Measurements from ENCODE around the gene TMEM186. TPM values are rescaled to one million over a fixed set of nuclear protein-coding genes. Genes with fewer than 3 reads are reported as not detected.
A peak's percentile ranks its signal among the peaks of the same experiment; 100 is the strongest.
"Not testable (repeated sequence)": the region's sequence is repeated elsewhere in the genome, so short reads cannot be mapped to it uniquely, and the experiment has no call there.

The TMEM186 gene
- 10 to 100 TPM in 1 of 4 donors, 1 to 10 TPM in 2, not detected in 1; 1.8 to 10.3 (median 9.7) TPM for total RNA-seq

- 1% methylated on average over 52 of the region's 61 CpGs; no CpG with 5 or more reads in 1 of the 2 donors for WGBS, 2 donors (ENCODE audit: low coverage in 1 of 2)
- intact Hi-C loops (cut with DNase I; ENCODE audit: low total_unique reads) (loop anchor here (5.0 kb wide), 1 partner anchor 75 kb away; no protein-coding TSS in a partner anchor), in situ Hi-C loops (cut with MboI; ENCODE audit: low pct_ligation_motif_present in 1 of 4, low pct_unique_long_range_greater_than_20kb in 1 of 4, low sequenced_read_pairs in 3 of 4) (loop anchor here in 2 of 4 donors (10.0 to 25.0 kb wide), 2 partner anchors 123 to 235 kb away; partner anchors contain the start of gene ABAT (in 1 of the 2))
- Histone ChIP-seq H3K4me1 (peaks cover 21 to 47% (median 42%) of the 10 kb centered on the region in 4 donors), H3K9me3 (no peaks in the 10 kb centered on the region), H3K27me3 (no peaks in the 10 kb centered on the region), H3K36me3 (peaks cover 0 to 7% (median 4%) of the 10 kb centered on the region in 4 donors), H3K27ac (peak within 1 kb of the TSS; percentile 86 to 92 (median 90)), H3K4me3 (peak within 1 kb of the TSS; percentile 72 to 91 (median 84))
- peak; percentile 97 for DNase-seq
- TF ChIP-seq POLR2AphosphoS5 (IDR thresholded peaks at IDR 0.05) (peak; percentile 84 to 95 (median 91)), EP300 (IDR thresholded peaks at IDR 0.05; ENCODE audit: low read depth) (no peak), CTCF (IDR thresholded peaks at IDR 0.05) (peak in 2 of 5 experiments; percentile 14 to 16), POLR2A (IDR thresholded peaks at IDR 0.05) (peak; percentile 72)
Observed at GRCh38 chr16:8797364-8798173, at the start of gene TMEM186, which contains the start of gene PMM2. TMEM186 (minus strand) TSS chr16:8797639; CDS start chr16:8797614, 25 bp downstream. PMM2 (plus strand) TSS chr16:8797839; CDS start chr16:8797883, 44 bp downstream.

- Histone ChIP-seq H3K36me3 (peaks cover 0 to 17% (median 3%) of the 10 kb centered on the region in 4 donors), H3K27me3 (no peaks in the 10 kb centered on the region), H3K9me3 (no peaks in the 10 kb centered on the region), H3K4me1 (peaks cover 0 to 3% (median 0%) of the 10 kb centered on the region in 4 donors), H3K27ac (no peak overlapping the region), H3K4me3 (no peak overlapping the region)
- TF ChIP-seq EP300 (IDR thresholded peaks at IDR 0.05; ENCODE audit: low read depth) (no peak), POLR2A (IDR thresholded peaks at IDR 0.05) (no peak), CTCF (IDR thresholded peaks at IDR 0.05) (no peak), POLR2AphosphoS5 (IDR thresholded peaks at IDR 0.05) (no peak)
- DNase-seq, result no peak
- in situ Hi-C loops (cut with MboI; ENCODE audit: low pct_ligation_motif_present in 1 of 4, low pct_unique_long_range_greater_than_20kb in 1 of 4, low sequenced_read_pairs in 3 of 4), result no loop called here
- intact Hi-C loops (cut with DNase I; ENCODE audit: low total_unique reads), result no loop called here
- 82 to 88% methylated on average over 11 to 13 of the region's 13 CpGs for WGBS, 2 donors (ENCODE audit: low coverage in 1 of 2)
Observed at GRCh38 chr16:8847145-8847544, 49.7 kb upstream of the TMEM186 start.

GRCh38 chr16:8846401-8846932 is 49.0 kb upstream of the TMEM186 start:
- no peak overlapping the region for H3K4me3 ChIP-seq
- no peak overlapping the region for H3K27ac ChIP-seq
- no peak for DNase-seq
- peaks cover 0 to 3% (median 0%) of the 10 kb centered on the region in 4 donors for H3K4me1 ChIP-seq
- in situ Hi-C loops (cut with MboI; ENCODE audit: low pct_ligation_motif_present in 1 of 4, low pct_unique_long_range_greater_than_20kb in 1 of 4, low sequenced_read_pairs in 3 of 4), result no loop called here
- no peaks in the 10 kb centered on the region for H3K27me3 ChIP-seq
- 82 to 87% methylated on average over 7 to 10 of the region's 10 CpGs for WGBS, 2 donors (ENCODE audit: low coverage in 1 of 2)
- intact Hi-C loops (cut with DNase I; ENCODE audit: low total_unique reads), result no loop called here
- TF ChIP-seq CTCF (IDR thresholded peaks at IDR 0.05) (no peak), EP300 (IDR thresholded peaks at IDR 0.05; ENCODE audit: low read depth) (no peak), POLR2A (IDR thresholded peaks at IDR 0.05) (no peak), POLR2AphosphoS5 (IDR thresholded peaks at IDR 0.05) (no peak)
- no peaks in the 10 kb centered on the region for H3K9me3 ChIP-seq
- H3K36me3 ChIP-seq, result peaks cover 0 to 17% (median 3%) of the 10 kb centered on the region in 4 donors

GRCh38 chr16:8845699-8846298 is 48.4 kb upstream of the TMEM186 start:
- in situ Hi-C loops (cut with MboI; ENCODE audit: low pct_ligation_motif_present in 1 of 4, low pct_unique_long_range_greater_than_20kb in 1 of 4, low sequenced_read_pairs in 3 of 4), result no loop called here

GRCh38 chr16:8843296-8843695 is 45.9 kb upstream of the TMEM186 start:
- H3K27me3 ChIP-seq; H3K4me1 ChIP-seq; intact Hi-C loops (cut with DNase I; ENCODE audit: low total_unique reads); DNase-seq; H3K36me3 ChIP-seq; in situ Hi-C loops (cut with MboI; ENCODE audit: low pct_ligation_motif_present in 1 of 4, low pct_unique_long_range_greater_than_20kb in 1 of 4, low sequenced_read_pairs in 3 of 4); H3K4me3 ChIP-seq; H3K9me3 ChIP-seq; H3K27ac ChIP-seq: not testable (repeated sequence)
- 93% methylated on average over 10 of the region's 12 CpGs; no CpG with 5 or more reads in 1 of the 2 donors for WGBS, 2 donors (ENCODE audit: low coverage in 1 of 2)

More at GRCh38 chr16:8845699-8846298, 48.4 kb upstream of the TMEM186 start:
- Histone ChIP-seq H3K9me3 (no peaks in the 10 kb centered on the region), H3K36me3 (peaks cover 0 to 17% (median 3%) of the 10 kb centered on the region in 4 donors), H3K4me1 (peaks cover 0 to 3% (median 0%) of the 10 kb centered on the region in 4 donors), H3K27ac (no peak overlapping the region), H3K4me3 (no peak overlapping the region), H3K27me3 (no peaks in the 10 kb centered on the region)
- 92 to 95% methylated on average over 4 to 7 of the region's 7 CpGs for WGBS, 2 donors (ENCODE audit: low coverage in 1 of 2)
- no peak for DNase-seq
- no peak for TF ChIP-seq CTCF (IDR thresholded peaks at IDR 0.05)
- no peak for TF ChIP-seq POLR2A (IDR thresholded peaks at IDR 0.05)
- no peak for TF ChIP-seq EP300 (IDR thresholded peaks at IDR 0.05; ENCODE audit: low read depth)
- no peak for TF ChIP-seq POLR2AphosphoS5 (IDR thresholded peaks at IDR 0.05)
- intact Hi-C loops (cut with DNase I; ENCODE audit: low total_unique reads), result no loop called here

GRCh38 chr16:8842016-8842415 is 44.6 kb upstream of the TMEM186 start:
- H3K4me1 ChIP-seq; intact Hi-C loops (cut with DNase I; ENCODE audit: low total_unique reads); H3K36me3 ChIP-seq; H3K4me3 ChIP-seq; H3K9me3 ChIP-seq; DNase-seq; H3K27me3 ChIP-seq; in situ Hi-C loops (cut with MboI; ENCODE audit: low pct_ligation_motif_present in 1 of 4, low pct_unique_long_range_greater_than_20kb in 1 of 4, low sequenced_read_pairs in 3 of 4): not testable (repeated sequence)
- peak overlapping the region in 1 of 4 donors; percentile 34 for H3K27ac ChIP-seq
- WGBS, 2 donors (ENCODE audit: low coverage in 1 of 2), result 52 to 73% methylated on average over 3 to 4 of the region's 4 CpGs

All from transverse colon (tissue), 4 donors.